ENCODE measurements around the gene AKT1.

Gene AKT1

DNA sequence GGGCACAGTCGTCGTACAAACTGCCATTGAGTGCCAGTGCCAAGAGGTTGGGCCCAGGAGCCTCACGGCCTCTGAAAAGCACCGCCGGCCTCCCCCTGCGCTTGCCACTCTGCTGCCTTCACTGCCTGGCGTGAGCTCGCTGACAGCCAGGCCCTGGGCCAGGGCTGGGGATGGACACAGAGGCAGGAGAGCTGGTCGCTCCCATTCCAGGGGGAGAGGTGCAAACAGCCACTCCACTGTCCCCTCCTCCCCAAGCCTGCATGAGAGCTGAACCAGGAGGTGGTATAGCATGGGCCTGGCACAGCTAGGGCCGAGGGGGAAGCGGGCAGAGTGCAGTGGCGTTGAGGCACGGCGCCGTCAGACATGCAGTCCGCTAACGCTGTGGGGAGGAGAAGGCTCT lies 66.9 kb downstream of the AKT1 start:
- peak overlapping the region; percentile 90 for H2AK5ac ChIP-seq (ENCODE audit: low read depth, low read length)
- H3K4me2 ChIP-seq (ENCODE audit: insufficient read depth, low read length, poor library complexity, severe bottlenecking) = no peak overlapping the region
- no peak overlapping the region for H4K91ac ChIP-seq (ENCODE audit: low read depth, low read length, poor library complexity)
- peaks cover 14% of the 10 kb centered on the region for H3K79me1 ChIP-seq (ENCODE audit: low read depth, low read length)
- no peak overlapping the region for H2AFZ ChIP-seq (ENCODE audit: low read length)
- H3K4me1 ChIP-seq (ENCODE audit: control insufficient read depth in 2 of 2, insufficient read depth in 1 of 2, low read depth in 1 of 2, low read length in 2 of 2) = peaks cover 15 to 17% of the 10 kb centered on the region in 2 donors
- H3K18ac ChIP-seq (ENCODE audit: low read length) = peak overlapping the region; percentile 71
- peak overlapping the region; percentile 66 for H2BK5ac ChIP-seq (ENCODE audit: low read length)
- H2BK12ac ChIP-seq (ENCODE audit: low read length) = no peak overlapping the region
- H2BK15ac ChIP-seq (ENCODE audit: low read length) = peak overlapping the region; percentile 6
- H3K14ac ChIP-seq (ENCODE audit: low read length) = peak overlapping the region; percentile 89
- WGBS, 2 donors (ENCODE audit: extremely low coverage in 2 of 2, insufficient read length in 2 of 2, insufficient replicate concordance in 1 of 2) = no CpG with 5 or more reads among the region's 17 CpGs
- no peak overlapping the region for H4K8ac ChIP-seq (ENCODE audit: low read depth, low read length)
- no peak overlapping the region for H3K27ac ChIP-seq (replicated peaks; ENCODE audit: low read length)
- H3K4ac ChIP-seq (ENCODE audit: low read length) = peak overlapping the region; percentile 37
- H3K23ac ChIP-seq (ENCODE audit: low read depth, low read length, poor library complexity) = peak overlapping the region; percentile 17
- H3K36me3 ChIP-seq (replicated peaks in 1 of 2; ENCODE audit: control insufficient read depth in 2 of 2, insufficient read depth in 2 of 2, low read length in 2 of 2) = no peaks in the 10 kb centered on the region
- H2BK120ac ChIP-seq (ENCODE audit: low read depth, low read length) = no peak overlapping the region
- no peak overlapping the region for H3K9ac ChIP-seq (ENCODE audit: low read depth, low read length, poor library complexity)
- H3K4me3 ChIP-seq (ENCODE audit: low read length in 2 of 2) = no peak overlapping the region
- H3K9me3 ChIP-seq (replicated peaks in 1 of 2; ENCODE audit: control insufficient read depth in 2 of 2, insufficient read depth in 1 of 2, low read depth in 1 of 2, low read length in 2 of 2) = peaks cover 0 to 3% of the 10 kb centered on the region in 2 donors
- no peak for DNase-seq (ENCODE audit: low spot score)
- no peaks in the 10 kb centered on the region for H3K27me3 ChIP-seq (ENCODE audit: control insufficient read depth in 3 of 3, insufficient read depth in 3 of 3, low read depth in 1 of 3, low read length in 3 of 3)

- H3K4ac ChIP-seq (ENCODE audit: low read length) = no peak overlapping the region
- no peak overlapping the region for H3K4me2 ChIP-seq (ENCODE audit: insufficient read depth, low read length, poor library complexity, severe bottlenecking)
- peak overlapping the region; percentile 100 for H2AK5ac ChIP-seq (ENCODE audit: low read depth, low read length)
- H4K91ac ChIP-seq (ENCODE audit: low read depth, low read length, poor library complexity) = no peak overlapping the region
- H3K23ac ChIP-seq (ENCODE audit: low read depth, low read length, poor library complexity) = peak overlapping the region; percentile 65
- peak overlapping the region; percentile 24 for H2BK5ac ChIP-seq (ENCODE audit: low read length)
- no peak overlapping the region for H3K14ac ChIP-seq (ENCODE audit: low read length)
- peaks cover 0 to 3% of the 10 kb centered on the region in 2 donors for H3K9me3 ChIP-seq (replicated peaks in 1 of 2; ENCODE audit: control insufficient read depth in 2 of 2, insufficient read depth in 1 of 2, low read depth in 1 of 2, low read length in 2 of 2)
- peaks cover 0 to under 1% of the 10 kb centered on the region in 2 donors for H3K36me3 ChIP-seq (replicated peaks in 1 of 2; ENCODE audit: control insufficient read depth in 2 of 2, insufficient read depth in 2 of 2, low read length in 2 of 2)
- H2BK15ac ChIP-seq (ENCODE audit: low read length) = peak overlapping the region; percentile 58
- peak overlapping the region; percentile 48 for H3K18ac ChIP-seq (ENCODE audit: low read length)
- H3K4me3 ChIP-seq (ENCODE audit: low read length in 2 of 2) = no peak overlapping the region
- H4K8ac ChIP-seq (ENCODE audit: low read depth, low read length) = no peak overlapping the region
- H3K4me1 ChIP-seq (ENCODE audit: control insufficient read depth in 2 of 2, insufficient read depth in 1 of 2, low read depth in 1 of 2, low read length in 2 of 2) = peaks cover 16 to 18% of the 10 kb centered on the region in 2 donors
- no peak for DNase-seq (ENCODE audit: low spot score)
- no peak overlapping the region for H3K9ac ChIP-seq (ENCODE audit: low read depth, low read length, poor library complexity)
- peak overlapping the region; percentile 16 for H2BK120ac ChIP-seq (ENCODE audit: low read depth, low read length)
- WGBS, 2 donors (ENCODE audit: extremely low coverage in 2 of 2, insufficient read length in 2 of 2, insufficient replicate concordance in 1 of 2) = no CpG with 5 or more reads among the region's 21 CpGs
- no peak overlapping the region for H2AFZ ChIP-seq (ENCODE audit: low read length)
- peaks cover 14% of the 10 kb centered on the region for H3K79me1 ChIP-seq (ENCODE audit: low read depth, low read length)
- no peaks in the 10 kb centered on the region for H3K27me3 ChIP-seq (ENCODE audit: control insufficient read depth in 3 of 3, insufficient read depth in 3 of 3, low read depth in 1 of 3, low read length in 3 of 3)
- peak overlapping the region; percentile 84 for H2BK12ac ChIP-seq (ENCODE audit: low read length)
- H3K27ac ChIP-seq (replicated peaks; ENCODE audit: low read length) = no peak overlapping the region
These were observed 68.7 kb downstream of the AKT1 start for GRCh38 chr14:104726600-104727451.

DNA sequence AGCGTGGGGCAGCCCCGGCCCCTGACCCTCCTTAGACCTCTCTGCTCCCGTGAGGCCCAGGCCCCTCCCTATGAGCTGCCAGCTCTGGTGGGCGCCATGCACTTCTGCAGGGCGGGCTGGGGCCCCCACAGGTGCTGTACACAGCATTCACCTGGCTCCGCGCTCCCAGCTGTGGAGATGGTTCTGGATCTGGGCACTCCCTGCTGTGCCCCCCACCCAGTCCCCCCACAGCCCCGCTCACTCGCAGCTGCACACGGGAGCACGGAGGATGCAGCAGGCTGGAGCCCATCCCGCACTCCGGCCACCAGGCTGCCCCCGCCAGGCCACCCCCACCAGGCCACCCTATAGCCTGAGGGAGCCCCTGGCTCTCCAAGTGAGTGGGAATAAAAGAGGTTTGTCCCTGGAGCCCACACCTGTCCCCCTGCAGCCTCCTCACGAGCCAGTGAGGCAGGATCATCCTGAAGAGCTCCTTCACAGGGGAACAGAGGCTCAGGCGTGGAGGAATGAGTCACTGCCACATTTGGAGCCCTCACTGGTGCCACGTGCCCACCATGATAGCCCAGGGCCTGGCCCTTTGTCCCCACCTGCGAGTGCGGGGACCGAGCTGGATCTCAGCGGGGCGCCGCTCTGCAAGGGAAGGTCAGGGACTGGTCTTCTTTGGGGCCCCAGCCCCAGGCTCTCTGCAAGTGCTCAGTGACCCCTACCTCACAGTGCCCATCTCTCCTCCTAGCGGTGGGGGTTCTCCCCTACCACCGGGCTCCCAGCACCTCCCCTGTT lies 69.6 kb downstream of the AKT1 start:
- H3K14ac ChIP-seq (ENCODE audit: low read length) = peak overlapping the region; percentile 47

More for the DNA sequence above, 69.6 kb downstream of the AKT1 start:
- Histone ChIP-seq H2BK120ac (ENCODE audit: low read depth, low read length) (no peak overlapping the region), H3K79me1 (ENCODE audit: low read depth, low read length) (peaks cover 14% of the 10 kb centered on the region), H3K9ac (ENCODE audit: low read depth, low read length, poor library complexity) (peak overlapping the region; percentile 44), H2AFZ (ENCODE audit: low read length) (peak overlapping the region; percentile 88), H3K4me3 (ENCODE audit: low read length in 2 of 2) (no peak overlapping the region), H2BK12ac (ENCODE audit: low read length) (no peak overlapping the region), H3K36me3 (replicated peaks in 1 of 2; ENCODE audit: control insufficient read depth in 2 of 2, insufficient read depth in 2 of 2, low read length in 2 of 2) (peaks cover 0 to 2% of the 10 kb centered on the region in 2 donors), H3K23ac (ENCODE audit: low read depth, low read length, poor library complexity) (peak overlapping the region; percentile 93), H3K27me3 (ENCODE audit: control insufficient read depth in 3 of 3, insufficient read depth in 3 of 3, low read depth in 1 of 3, low read length in 3 of 3) (no peaks in the 10 kb centered on the region), H3K18ac (ENCODE audit: low read length) (peak overlapping the region; percentile 35), H3K9me3 (replicated peaks in 1 of 2; ENCODE audit: control insufficient read depth in 2 of 2, insufficient read depth in 1 of 2, low read depth in 1 of 2, low read length in 2 of 2) (peaks cover 0 to under 1% of the 10 kb centered on the region in 2 donors), H3K4me1 (ENCODE audit: control insufficient read depth in 2 of 2, insufficient read depth in 1 of 2, low read depth in 1 of 2, low read length in 2 of 2) (peaks cover 16 to 17% of the 10 kb centered on the region in 2 donors), H2BK15ac (ENCODE audit: low read length) (peak overlapping the region; percentile 94), H2BK5ac (ENCODE audit: low read length) (peak overlapping the region; percentile 24), H2AK5ac (ENCODE audit: low read depth, low read length) (peak overlapping the region; percentile 100), H3K4ac (ENCODE audit: low read length) (peak overlapping the region; percentile 5), H3K27ac (replicated peaks; ENCODE audit: low read length) (no peak overlapping the region), H3K4me2 (ENCODE audit: insufficient read depth, low read length, poor library complexity, severe bottlenecking) (peak overlapping the region; percentile 45), H4K91ac (ENCODE audit: low read depth, low read length, poor library complexity) (no peak overlapping the region), H4K8ac (ENCODE audit: low read depth, low read length) (no peak overlapping the region)
- DNase-seq (ENCODE audit: low spot score) = no peak
- WGBS, 2 donors (ENCODE audit: extremely low coverage in 2 of 2, insufficient read length in 2 of 2, insufficient replicate concordance in 1 of 2) = no CpG with 5 or more reads among the region's 25 CpGs

Data from neuronal stem cell (in vitro differentiated cells).